Stimulated activated CD4-positive, alpha-beta T cell treated with anti-CD3 and anti-CD28 coated beads, Interleukin-4, amount 100 ng/mL, for 24 hours (primary cell): ENCODE measurements around the gene OR6M1.

Source experiments
- DNase-seq: peaks from one replicate; pipeline ENCODE4 v3.0.0-alpha.2; 2020

Gene OR6M1, protein sequence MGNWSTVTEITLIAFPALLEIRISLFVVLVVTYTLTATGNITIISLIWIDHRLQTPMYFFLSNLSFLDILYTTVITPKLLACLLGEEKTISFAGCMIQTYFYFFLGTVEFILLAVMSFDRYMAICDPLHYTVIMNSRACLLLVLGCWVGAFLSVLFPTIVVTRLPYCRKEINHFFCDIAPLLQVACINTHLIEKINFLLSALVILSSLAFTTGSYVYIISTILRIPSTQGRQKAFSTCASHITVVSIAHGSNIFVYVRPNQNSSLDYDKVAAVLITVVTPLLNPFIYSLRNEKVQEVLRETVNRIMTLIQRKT

DNA sequence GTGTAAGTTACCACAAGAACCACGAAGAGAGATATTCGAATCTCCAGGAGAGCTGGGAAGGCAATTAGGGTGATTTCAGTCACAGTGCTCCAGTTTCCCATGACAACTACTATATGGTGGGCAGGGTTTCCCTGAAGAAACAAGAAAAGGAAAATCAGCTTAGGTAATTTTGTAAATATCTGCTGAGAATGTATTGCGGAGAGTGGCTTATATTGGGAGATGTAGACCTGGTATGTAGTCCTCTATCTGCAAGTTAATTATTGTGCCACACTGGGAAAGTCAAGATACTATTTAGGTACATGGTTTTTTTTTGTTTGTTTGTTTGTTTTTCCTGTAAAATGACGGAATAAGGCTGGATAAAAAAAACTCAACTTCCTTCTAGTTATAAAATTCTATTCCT is at the start of gene OR6M1:
Gene OR6M1, minus strand, starts transcription at position 101 of the 400 bp plus-strand sequence. Its CDS starts 0 bp downstream, at position 101.
- no peak for DNase-seq

DNA sequence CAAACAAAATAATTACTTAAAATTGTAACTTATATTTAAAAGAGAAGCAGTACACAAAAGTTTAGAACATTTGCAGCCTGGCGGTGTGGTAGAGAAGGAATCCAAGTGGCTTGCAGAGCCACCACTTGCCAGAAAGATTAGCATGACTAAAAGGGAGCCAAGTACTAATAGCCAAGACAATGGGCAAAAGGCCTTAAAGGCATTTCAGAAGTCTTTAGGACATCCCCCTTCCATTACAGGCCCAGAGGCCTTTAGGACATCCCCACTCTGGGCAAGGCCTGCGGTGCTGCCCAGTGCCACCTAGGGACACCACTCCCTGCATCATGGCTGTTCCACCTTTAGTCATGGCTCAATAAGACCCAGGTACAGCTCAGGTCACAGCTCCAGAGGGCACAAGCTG is 46.9 kb upstream of the OR6M1 start:
- no peak for DNase-seq

DNA sequence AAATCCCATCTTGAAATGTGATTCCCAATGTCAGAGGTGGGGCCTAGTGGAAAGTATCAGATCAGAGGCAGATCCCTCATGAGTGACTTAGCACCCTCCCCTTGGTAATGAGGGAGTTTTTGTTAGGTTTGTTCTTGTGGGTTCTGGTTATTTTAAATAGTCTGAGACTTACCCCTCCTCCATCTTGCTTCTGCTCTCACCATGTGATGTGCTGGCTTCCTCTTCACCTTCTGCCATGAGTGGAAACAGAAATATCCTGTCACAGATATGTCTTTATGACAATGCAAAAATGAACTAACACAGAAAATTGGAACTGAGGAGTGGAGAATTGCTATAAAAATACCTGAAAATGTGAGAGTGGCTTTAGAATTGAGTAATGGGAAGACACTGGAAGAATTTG is 46.2 kb upstream of the OR6M1 start:
- DNase-seq: no peak

DNA sequence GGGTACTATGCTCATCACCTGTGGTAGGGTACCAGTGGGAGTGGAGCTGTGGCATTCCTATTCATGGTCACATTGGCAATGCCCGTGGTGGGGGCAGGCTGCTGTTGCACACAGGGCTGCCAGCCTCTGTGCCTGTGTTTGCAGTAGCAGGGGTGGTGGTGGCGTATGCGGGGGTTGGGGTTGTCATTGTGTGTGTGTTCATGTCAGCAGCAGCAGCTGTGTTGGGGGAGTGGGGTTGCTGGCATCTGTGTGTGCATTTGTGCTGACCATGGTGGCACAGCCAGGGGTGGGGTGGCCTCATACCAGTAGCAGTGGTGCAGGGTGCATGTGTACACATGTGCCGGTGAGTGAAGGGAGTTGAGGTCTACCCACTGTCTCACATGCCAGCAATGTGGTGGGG is 45.0 kb upstream of the OR6M1 start:
- DNase-seq: no peak

DNA sequence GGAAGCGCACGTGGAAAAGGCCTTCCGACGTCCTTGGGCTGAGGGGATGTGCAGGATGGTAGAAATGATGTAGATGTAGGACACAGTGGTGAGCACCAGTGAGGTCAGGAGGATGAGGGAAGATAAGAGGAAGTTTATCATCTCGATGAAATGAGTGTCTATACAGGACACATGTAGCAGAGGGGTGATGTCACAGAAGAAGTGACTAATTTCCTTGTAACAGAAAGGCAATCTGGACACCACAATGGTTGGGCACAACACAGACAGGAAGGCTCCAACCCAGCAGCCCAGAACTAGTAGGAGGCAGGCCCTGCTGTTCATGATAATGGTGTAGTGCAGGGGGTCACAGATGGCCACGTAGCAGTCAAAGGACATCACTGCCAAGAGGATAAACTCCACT is 35.0 kb upstream of the OR6M1 start:
- no peak for DNase-seq

DNA sequence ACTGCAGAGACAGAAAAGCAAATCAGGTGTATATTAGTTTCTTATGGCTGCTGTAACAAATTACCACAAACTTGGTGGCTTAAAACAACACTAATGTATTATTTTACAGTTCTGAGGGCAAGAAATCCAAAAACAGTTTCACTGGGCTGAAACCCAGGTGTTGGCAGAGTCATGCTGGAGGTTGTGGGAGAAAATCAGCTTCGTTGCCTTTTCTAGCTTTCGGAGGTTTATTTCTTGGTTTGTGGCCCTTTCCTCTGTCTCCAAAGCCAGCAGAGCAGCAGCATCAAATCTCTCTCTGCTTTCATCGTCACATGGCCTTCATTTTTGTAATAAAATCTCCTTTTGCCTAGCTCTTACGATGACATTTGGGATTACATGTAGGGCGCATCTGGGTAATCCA is 33.0 kb upstream of the OR6M1 start:
- no peak for DNase-seq

DNA sequence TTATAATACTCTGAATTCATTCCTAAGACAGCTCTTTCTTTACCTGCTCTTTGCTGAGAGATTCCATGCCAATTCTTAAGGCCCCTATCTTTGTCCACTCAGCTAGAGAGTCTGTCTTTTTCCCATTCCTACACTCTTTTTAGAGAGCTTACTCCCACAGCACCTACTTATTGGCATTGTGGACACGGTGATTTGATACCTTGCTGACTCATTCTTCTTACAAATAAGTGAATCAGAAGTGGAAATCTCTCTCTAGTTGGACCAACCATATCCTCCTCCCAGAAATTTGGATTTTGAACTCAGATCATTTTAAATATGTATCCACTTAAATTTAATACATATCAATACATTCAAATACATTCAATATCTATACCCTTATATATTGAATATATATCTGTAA is 32.5 kb upstream of the OR6M1 start:
- DNase-seq: no peak

DNA sequence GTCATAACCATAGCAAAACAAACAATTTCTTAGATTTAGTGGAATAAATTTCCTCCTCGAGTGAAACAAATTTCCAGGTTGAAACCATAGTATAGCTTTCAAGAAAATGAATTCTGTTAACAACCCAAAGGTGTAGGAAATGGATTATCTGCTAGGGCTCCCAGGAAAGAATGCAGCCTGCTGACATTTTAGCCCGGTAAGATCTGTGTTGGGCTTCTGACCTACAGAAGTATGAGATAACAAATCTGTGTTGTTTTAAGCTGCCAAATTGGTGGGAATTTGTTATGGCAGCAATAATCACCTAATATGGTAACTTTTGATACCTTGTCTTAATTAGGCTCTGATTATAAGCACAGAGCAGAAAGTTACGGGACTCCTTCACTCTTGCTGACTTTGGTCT is 32.0 kb upstream of the OR6M1 start:
- DNase-seq: no peak

DNA sequence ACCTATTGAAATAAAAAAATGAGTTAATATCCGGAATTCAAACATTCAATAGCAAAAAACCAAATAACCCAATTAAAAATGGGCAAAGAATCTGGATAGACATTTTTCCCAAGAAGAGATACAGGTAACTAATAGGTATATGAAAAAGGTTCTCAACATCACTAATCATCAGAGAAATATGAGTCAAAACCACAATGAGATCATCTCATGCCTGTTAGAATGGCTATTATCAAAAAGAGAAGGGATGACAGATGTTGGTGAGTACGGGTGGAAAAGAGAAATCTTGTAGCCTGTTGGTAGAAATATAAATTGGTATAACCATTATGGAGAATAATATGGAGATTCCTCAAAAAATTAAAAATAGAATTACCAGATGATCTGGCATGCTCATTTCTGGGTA is 26.9 kb upstream of the OR6M1 start:
- DNase-seq: no peak

DNA sequence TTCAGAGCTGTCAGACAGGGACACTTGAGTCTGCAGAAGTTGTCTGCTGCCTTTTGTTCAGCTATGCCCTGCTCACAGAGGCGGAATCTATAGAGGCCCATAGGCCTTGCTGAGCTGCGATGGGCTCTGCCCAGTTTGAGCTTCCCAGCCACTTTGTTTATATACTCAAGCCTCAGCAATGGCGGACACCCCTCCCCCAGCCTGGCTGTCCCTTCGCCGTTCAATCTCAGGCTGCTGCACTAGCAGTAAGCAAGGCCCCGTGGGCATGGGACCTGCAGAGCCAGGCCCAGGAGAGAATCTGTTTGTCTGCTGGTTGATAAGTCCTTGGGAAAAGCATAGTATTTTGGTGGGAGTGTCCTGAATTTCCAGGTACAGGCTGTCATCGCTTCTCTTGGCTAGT is 23.6 kb upstream of the OR6M1 start:
- no peak for DNase-seq

DNA sequence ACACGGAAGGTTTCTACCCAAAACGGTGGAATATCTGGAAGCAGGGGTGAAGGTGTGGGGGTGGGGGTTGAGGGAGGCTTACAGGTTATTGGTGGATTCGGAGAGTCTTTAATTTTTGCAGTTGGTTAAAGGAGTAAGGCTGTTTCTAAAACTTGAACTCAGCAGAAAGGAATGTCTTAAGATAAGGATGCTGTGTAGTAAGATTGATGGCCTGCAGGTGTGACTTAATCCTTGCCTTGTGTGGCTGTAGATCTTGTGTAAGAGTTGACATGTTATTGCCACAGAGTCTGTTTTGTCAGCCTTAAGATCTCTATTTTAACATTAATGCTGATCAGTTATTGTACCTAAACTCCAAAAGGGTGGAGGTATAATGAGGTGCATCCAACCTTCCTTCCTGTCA is 16.4 kb upstream of the OR6M1 start:
- no peak for DNase-seq

DNA sequence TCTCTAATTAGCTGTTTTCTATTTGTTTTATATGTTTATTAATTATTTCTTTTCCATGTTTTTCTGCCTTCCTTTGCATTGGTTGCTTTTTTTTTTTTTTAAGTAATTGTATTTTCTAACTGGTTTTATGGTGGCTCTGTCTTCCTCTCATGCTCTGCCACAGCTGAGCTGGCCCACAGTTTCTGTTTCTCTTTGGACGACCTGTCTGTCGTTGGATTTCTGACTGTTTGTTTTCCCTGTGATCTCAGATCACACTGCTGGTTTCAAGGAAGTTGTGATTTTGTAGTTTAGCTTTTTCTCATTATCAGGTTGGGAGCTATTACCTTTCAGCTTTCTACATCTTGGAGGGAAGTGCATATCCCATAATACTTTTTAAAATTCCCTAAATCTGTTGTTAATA is 15.9 kb upstream of the OR6M1 start:
- no peak for DNase-seq

DNA sequence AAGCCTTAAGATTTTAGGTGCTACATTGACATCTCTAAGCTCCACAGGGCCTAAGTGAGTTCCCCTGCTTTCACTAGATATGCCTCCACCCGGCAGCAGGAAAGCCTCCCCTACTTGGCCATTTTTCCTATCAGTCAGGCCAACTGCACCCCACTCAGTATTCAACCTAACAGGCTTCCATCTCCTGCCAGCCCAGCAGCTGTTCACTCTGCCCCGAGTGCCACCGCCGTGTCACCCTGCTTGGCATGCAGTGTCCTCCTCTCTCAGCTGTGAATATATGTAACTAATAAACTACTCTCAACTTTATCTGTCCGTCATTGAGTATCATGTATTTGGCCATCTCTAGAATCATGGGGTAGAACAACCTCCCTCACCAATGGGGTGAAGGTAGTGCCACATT is 9.0 kb upstream of the OR6M1 start:
- DNase-seq: no peak

DNA sequence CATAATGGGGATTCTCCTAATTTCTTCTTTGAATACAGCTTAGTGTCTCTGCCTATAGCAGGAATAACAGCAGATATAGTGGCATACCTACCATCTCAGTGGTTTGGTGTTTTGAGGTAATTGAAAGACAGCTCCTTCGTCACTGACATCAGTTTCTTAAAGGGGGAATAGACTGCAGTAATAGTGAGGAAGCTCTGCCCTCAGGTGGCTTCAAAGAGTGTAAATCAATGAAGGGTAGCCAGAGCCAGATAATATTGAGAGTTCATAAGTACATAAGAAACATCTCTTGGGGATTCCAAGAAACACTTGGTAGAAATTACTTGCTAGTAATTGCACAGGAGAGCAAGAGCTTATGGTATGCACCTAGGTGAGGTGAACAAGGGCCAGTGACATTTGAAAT is 4.4 kb downstream of the OR6M1 start:
- no peak for DNase-seq

DNA sequence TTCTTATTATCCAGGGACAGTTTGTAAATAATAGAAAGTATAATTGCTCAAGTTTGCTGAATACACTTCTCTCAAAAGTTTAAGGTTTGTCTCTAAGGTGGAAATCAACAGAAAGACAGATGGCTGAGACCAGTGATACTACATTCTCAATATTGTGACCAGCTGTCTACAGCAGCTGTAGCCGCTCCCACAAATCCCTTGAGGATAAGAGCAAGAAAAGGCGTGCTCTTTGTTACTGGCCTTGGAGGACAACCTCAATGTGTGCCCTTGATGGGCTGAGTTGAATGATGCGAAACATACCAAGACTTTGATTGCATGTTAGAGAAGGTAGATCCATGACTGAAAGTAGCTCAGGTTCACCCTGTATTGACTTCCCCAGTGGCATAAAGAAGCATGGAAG is 6.1 kb downstream of the OR6M1 start:
- DNase-seq: no peak

DNA sequence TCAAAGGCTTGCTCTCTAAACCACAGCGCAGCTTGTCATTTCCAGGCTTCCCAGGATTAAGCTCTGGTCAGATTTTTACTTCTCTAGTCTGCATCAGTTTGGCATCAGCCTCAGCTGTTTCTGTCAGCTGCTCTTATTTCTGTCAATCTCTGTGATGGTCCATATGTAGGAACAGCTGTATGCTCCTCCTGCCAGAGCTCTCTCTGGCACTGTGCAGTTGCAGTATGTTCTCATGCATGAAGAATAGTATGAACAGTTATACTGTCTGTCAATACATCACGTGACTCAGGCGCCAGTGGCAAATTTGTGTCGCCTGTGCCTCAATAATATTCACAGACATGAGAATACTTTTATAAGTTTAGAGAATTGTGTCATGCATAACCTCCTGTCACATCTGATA is 6.7 kb downstream of the OR6M1 start:
- no peak for DNase-seq

DNA sequence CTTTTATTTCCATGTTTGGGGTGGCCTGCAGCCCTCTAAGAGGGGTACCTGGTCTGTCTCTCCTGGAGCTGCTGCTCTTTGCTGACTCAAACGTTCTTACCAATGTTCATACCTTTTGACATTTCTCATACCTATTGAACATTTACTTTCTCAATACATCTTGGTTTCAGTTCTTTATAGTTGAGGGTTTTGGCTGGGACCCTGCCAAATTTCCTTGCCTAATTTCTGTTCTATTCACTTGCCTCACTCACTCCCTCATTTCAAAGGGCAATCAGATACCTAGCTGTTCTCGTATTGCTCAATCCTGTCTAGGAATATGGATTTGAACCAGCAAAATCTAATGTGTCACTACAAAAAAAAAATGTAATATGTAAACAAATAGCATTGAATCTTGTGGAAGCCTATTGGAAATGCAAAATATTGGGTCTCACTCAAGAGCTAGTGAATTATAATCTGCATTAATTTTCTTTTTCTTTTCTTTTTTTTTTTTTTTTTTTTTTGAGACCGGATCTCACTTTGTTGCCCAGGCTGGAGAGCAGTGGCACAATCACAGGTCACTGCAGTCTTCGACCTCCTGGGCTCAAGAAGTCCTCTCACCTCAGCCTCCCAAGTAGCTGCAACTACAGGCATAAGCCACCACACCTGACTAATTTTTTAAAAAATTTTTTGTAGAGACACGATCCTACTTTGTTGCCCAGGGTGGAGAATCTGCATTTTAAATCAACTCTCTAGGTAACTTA is 7.5 kb downstream of the OR6M1 start:
- no peak for DNase-seq

DNA sequence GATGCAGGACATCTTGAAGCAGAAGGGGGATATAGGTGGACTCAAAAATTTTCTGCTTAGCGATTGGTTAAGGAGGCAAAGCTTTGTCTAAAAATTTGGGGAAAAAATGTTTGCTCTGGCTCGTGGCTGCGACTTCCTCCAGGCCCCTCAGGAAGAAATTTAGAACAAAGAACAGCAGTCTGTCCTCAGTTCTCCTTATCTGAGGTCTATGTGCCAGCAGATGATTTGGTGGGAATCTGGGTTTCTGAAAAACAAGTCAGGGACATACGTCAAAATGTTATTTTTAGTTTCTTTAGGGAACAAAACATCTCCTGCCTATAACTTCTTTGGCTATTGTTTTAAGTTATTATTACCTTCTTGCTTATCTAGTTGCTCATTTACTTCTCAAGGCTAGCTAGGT is 8.1 kb downstream of the OR6M1 start:
- DNase-seq: no peak

DNA sequence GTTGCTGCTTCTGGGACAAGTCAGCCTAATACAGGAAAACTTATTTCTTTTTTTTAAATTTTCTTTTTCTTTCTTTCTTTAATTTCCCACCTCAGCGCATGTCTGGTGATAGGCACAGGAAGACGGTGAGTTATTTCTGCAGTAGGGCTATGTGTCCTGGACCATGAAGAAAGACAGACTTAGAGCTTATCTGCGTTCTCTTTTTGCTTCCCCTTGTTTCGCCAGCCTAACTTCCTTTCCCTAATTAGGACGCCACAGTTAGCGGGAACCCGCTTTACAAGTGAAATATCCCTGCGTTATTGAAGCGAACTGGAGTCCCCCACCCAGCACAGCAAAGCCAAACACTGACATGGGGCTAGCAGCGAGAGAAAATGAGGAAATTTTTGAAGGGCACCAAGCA is 8.6 kb downstream of the OR6M1 start:
- no peak for DNase-seq

DNA sequence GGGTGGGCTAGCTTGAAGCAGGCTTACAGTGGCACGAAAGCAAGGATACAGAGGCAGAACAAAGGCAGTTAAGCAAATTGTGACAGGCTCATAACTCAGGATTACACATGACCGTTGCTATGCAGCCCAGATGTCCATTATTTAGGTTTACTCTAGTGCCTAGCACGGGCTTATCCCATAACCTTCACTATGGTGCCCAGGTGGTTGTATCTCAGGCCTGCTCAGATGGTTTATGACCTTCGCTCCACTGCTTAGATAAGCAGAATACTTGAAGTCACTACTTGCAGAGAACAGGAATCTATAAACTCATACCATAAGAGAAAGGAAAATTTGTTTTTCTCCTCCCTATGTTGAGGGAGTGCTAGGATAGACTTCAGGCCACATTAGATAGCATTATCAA is 9.0 kb downstream of the OR6M1 start:
- no peak for DNase-seq

DNA sequence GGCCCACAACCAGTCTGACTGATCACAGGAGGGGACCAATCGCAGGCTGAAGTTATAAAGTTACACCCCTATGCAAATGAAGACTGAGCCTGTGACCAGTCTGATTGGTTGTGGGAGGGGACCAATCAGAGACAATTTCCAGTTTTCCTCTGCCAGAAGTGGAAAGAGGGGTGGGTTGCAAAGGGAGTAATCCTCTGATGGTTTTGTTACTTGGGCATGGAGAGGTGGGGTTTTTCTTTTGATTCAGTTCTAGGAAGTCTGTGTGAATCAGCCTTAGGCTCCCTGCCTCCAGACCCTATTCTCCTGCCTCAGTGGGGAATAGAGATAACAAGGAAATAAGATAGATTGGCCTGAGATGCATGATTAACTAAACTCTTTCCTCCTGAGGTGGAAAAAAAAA is 9.9 kb downstream of the OR6M1 start:
- no peak for DNase-seq

DNA sequence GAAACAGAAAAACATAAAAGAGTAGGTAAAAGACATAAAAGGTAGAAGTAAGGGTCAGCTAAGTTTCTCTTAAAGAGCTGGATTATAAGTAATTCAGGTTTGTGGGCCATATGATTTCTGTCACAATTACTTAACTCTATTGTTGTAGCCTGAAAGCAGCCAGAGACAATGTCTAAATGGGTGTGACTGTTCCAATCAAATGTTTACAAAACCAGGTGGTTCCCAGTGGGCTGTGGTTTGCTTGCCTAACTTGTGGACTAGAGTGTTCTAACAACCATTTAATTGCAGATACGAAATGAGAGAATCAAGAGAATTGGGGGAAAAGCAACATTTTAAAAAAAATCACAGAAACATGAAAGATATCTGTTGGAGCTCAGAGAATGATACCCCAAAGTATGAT is 22.6 kb downstream of the OR6M1 start:
- no peak for DNase-seq

DNA sequence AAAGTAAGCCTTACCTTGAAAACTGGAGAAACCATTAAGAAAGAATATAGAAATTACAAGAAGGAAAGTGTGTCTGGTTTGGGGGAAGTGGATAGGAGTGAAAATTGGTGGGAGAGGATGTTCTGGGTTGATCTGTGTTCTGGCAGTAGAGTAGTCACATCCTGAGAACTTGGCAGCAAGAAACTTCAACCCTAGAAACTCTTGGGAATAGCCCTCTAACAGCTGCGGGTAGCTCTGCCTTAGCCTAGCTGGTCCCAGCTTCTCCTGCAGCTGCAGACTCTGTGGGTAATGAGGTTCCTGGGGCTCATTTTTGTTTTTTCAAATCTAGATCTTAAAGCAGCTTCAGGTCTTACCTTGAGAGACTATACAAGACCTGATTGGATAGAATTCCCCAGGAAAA is 27.6 kb downstream of the OR6M1 start:
- no peak for DNase-seq

DNA sequence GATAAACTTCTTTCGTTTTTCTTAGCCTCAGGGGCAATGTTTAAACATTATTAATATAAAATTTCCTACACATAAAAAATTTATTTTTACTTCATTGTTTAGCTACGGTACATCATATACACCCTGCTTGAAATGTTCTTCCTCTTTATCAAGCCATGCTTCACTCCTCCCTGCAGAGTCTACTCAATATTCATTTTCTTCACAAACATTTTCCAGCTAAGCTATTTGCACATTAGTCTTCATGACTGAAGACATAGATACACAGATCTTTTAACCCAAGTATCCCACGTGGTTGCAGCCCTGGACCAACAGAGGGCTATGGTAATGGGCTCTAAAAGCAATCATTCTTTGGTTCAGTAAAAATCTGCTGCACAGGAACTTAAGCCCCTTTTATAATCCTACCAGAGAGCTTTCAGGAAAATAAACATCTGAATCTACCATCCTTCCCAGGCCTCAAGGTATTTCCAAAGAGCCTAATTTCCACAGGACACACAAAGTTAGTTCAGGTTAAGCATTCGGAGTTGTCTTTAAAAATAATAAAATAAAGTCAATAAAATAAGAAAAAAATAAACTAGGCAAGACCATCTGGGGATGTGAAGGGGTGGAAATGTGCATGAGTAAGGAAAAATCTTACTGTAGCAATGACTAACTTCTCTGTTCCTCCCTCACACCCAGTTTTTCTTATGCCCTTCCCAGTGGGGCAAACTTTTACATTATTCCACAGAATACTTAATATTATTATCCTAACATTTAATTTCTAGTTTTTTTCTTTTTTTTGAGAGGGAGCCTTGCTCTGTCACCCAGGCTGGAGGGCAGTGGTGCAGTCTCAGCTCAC is 30.2 kb downstream of the OR6M1 start:
- no peak for DNase-seq
